ENCODE results near the gene KCNQ1.

The KCNQ1 gene

DNA sequence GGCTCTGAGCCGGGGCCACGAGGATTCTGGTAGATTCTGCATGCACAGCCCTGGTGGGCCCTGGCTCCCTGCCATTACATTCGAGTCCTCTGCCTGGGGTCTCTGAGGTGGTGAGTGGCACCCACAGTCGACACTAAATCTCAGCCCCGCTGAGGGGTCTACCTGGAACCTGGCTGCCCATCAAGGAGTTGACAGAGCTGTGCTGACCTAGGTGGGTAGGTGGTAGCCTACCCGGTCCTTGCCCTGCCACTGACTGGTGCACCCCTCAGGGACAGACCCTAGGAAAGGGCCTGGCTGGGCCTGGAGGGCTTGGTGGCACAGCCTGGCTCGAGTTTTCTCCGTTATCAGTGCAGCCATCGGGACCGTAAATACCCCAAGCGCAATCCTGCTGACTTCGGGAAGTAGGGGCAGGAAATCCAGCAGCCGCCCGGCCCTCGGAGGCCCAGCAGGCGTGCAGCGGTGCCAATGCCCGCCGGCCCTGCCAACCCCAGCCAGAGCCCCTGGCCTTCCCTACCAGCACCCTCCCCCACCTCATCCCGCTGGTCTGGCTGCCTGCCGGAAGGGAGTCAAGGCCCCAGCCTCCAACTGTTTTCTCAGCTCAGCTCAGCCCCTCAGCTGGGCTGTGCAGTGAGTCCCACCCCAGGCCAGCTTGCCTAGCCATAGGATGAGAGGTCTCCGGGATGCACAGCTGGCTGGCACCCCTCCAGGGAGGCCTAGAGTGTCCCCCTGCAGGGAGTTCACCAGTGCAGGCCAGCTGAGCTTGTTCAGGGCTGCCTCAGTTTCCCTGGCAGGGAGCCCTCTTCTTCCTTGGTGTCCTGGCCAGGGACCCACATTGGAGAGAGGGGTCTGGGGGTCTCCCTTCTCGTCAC lies 335.4 kb downstream of the KCNQ1 start:
- DNase-seq (ENCODE audit: low read depth in 2 of 2), result no peak

DNA sequence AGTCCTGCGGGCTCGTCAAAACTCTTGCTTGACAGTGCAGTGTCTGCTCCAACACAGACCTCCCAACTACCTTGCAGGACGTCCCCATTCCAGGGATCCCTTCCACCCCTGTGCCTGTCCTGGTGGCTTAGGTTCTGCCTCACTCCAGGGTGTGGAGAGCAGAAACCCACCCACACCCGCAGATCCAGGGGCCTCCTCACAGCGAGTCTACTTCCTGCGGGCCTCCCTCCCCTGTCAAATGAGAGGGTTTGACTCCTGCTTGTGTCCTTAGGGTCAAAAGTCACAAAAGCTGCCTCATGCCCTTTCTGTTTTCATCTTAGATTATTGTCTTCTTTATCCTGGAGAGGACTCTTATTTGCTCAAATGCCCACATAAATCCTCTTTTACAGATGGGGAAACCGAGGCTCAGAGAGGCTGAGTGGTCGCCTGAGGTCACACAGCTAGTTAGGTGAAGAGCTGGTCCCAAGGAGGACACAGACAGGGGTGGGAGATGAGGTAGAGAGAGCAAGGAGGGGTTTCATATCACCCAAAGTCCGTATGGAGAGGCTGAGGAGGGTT lies 336.1 kb downstream of the KCNQ1 start:
- no peak for DNase-seq (ENCODE audit: low read depth in 2 of 2)

DNA sequence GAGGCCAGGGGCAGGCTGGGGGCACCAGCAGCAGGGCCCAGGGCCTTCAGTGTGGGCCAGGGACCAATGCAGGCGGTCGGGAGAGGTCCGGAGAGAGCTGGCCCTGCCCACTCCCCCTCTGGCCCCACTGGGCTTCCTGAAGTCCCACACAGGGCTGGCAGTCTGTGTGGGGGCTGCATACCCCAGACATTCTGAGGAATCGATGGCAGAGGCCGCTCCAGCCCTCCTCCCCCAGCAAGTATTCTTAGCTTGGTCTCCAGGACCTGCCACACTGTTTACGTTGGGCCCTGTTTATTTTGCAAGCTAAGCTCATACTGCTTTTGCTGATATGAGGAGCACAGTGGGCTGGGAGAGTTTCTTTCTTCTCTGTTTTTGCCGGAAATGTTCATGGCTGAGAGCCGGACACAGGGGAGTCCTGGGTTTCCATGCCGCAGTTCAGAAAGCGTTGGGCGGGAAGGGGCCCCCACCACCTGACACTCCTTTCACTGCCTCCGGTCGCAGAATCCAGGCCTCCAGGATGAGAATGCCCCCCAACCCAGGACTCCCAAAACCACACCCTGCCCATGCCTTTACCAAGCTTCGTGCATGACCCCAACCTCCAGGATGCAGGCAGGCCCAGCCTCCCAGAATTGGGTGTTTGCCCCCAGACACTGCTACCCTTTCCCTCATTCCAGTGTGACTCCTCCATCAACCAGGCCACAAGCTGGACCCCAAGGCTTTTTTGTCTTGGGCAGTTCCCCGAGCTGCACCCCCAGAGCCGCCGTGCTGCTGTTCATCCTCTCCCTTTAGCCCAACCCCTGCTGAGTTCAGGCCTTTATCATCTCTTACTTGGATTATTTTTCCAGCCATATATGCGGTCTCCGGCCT lies 336.8 kb downstream of the KCNQ1 start:
- no peak for DNase-seq (ENCODE audit: low read depth in 2 of 2)

DNA sequence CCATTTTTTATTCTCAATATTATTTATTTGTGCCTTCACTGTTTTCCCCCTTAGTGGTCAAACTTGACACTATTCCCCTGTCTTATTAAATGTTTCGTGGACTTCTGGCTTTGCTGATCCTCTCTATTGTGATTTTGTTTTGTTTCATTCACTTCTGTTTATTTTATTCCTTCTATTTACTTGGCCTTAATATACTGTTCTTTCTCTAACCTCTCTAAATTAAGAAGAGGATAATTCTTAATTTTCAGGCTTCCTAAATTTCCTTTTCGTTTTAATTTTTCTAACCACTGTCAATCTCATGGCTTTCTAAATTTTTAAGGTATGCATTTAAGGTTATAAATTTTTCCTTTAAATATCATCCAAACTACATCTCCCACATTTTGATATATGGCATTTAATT lies 338.0 kb downstream of the KCNQ1 start:
- DNase-seq (ENCODE audit: low read depth in 2 of 2), result no peak

DNA sequence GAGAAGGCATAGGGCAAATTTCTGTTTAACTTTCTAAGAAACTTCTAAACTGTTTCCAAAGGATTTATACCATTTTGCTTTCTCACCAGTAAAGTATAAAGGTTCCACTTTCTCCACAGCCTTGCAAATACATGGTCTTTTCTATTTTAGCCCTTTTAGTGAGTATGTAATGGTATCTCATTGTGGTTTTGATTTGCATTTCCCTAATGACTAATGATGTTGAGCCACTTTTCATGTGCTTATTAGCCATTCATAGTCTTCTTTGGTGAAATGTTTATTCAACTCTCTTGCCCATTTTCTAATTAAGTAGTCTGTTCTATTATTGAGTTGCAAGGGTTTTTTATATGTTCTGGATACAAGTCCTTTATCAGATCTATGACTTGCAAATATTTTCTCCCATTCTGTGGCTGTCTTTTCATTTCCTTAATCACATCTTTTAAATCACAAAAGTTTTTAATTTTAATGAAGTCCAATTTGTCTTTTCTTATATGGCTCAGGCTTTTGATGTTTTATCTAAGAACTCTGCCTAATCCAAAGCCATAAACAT lies 338.8 kb downstream of the KCNQ1 start:
- no peak for DNase-seq (ENCODE audit: low read depth in 2 of 2)

DNA sequence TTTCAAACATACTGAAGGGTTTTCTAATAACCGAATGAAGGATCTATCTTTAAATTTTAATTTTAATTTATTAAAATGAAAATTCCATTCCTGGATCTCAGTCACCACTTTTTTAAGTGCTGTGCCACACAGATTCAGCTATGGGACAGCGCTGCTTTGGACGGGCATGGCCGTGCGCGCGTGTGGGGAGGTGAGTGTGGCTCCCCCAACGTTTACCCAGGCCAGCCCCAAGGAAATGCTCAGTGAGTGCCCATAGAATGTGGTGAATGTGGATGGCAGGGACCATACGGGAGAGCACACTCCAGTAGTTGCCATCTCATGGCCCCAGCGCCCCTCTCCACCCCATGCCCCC lies 343.0 kb downstream of the KCNQ1 start:
- no peak for DNase-seq (ENCODE audit: low read depth in 2 of 2)

DNA sequence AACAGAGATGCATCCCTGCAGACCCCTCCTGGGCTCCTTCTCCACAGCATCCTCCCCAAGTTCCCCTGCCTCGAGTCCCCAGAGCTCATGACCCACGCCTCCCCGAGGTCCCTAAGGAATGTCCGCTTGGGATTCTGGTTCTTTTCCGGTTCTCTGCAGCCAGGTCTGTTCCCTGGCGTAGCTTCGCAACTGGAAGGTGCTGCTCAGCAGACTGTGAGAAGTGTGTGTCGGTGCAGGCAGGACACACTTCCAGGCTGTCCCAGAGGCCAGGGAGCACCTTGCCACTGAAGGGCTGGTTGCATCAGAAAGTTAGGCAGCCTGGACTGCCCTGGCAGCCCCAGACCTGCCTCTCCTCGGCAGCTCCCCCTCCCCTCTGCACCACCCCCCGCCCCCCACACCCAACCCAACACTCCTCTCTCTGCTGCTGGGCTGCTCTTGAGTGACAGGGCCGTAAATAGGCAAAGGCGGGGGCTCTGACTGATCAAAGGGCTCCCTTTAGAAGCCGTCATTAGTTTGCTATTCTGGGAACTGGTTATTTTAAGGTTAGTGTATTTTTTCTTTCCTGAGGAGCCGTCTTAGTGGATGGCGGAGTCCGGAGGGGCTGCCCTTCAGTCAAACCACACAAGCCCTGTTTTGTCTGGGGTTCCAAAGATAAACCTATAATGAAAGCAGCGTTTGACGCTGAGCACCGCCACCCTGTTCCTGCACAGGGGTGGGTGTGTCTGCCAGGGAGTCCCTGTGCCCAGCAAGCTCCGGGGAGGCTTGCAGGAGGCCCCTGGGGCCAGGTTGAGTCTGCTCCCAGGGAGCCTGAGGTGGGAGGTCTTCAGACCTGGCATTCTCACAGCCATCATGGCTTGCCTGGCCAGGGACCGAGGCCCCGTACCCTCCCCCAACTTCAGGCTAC lies 343.6 kb downstream of the KCNQ1 start:
- no peak for DNase-seq (ENCODE audit: low read depth in 2 of 2)

DNA sequence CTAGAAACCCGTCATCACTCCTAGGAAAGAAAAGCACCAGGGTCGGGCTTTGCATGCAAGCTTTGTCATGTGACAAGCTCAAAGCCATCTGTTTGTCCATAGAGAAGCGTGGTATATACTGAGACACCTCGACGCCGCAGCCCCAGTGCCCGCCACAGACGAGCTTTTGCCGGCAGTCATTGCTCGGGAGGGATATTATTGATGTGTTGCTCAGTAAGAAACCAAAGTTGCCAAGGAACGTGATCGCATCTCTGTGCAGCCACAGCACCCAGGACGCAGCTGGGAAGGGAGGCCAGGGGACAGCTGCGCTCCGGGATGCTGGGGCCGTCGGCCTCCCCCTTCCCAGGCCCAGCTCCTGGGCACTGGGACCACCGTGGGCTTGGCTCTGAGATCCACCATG lies 344.5 kb downstream of the KCNQ1 start:
- no peak for DNase-seq (ENCODE audit: low read depth in 2 of 2)

DNA sequence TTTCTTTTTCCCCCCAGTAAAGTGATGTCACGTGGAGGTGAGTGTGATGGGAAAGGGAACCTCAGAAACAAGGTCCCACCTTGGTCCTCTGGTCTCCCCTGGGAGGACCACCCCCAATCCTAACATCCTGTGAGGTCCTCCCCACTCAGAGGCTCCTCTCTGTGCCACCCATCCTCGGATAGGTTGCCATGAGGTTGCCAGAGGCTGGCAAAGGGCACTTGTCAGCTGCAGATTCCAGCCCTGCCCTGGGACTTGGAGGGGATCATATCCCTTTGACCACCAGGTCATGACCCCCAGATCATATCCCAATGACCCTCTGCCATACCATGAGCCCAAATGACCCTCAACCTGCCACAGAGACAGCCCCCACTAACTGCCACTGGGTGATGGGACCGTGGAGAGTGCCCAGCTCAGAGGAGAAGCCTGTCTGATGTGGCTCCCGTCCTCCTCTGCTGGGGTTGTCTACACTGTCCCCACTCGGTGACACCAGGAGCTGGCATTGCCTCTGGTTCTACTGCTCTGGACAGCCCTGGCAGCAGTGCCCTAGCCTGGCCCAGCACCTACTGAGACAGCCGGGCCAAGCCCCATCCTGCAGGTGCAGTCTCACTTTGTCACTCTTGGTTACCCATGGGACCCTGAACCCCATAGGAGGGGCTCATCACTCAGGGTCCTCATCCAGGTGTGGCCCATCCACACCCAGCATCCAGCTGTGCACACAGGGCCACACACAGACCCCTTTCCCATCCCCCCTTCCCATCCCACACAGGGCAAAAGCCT lies 345.2 kb downstream of the KCNQ1 start:
- no peak for DNase-seq (ENCODE audit: low read depth in 2 of 2)

DNA sequence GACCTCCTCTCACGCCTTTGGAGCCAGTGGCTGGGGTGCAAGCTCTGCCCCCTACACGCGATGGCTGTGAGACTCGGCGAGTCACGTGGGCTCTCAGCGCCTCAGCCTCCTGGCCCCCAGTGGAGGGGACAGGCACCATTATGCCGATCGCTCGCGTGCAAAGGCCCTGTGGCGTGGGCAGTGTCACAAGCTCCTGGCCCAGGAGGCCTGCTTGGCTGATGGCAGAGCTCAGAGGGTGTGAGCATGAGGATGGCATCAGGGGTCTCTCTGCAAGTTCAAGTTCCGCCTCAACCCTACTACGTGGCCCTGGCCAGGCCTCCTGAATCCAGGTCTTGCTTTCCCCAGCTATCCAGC lies 345.7 kb downstream of the KCNQ1 start:
- DNase-seq (ENCODE audit: low read depth in 2 of 2), result no peak

DNA sequence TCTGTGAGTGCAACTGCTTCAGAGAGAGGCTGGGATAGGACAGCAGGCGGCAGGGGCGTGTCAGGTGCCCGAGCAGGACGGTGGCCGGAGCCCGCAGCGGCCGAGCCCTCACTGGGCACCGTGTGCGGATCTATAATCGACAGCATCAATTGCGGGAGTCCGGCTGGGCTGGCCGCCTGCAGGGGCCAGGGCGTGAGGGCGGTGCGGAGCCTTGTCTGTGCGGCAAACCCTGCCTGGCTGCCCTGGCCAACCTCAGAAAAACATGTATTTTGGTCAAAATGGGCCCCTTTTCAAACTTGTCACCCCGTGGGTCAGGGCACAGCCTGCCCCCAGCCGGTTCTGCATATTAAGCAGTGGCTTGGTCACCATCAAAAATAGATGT lies 346.3 kb downstream of the KCNQ1 start:
- DNase-seq (ENCODE audit: low read depth in 2 of 2), result no peak

DNA sequence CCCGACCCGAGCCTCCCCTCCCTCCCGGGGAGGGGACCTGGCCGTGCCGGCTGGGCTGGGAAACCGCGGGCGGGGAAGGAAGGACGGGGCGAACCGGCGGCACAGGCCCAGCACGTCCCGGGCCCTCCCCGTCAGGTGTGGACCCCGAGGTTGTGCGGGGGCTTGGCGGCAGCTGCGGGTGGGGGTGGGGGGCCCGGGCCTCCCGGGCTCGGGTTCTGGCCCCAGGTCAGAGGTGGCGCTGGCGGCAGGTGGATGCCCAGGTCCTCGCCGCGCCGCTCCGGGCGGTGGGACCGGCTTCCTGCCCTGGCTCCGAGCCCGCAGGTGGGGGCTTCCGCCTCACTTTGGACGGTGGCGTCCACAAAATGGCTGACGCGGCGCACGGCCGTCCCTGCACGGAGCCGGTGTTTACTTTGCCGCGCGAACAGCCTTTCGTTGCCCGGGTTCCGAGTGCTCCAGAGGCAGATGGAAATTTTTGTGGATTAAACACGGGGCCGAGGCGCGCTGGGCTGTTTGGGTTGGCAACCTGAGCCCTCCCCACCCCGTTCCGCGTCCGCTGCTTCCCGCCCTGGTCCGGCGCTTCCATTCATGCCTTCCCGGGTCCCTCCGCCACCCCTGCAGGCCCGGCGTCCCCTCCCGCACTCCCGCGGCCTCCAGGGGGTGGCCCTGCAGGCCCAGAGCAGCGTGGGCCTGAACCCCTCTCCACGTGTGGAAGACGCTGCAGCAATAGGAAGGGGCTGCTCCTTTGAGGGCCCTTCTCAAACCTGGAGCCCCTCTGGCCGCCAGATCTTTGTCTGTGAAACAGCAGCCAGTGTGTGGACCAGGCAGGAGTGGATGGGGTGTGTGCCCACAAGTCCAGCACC lies 346.9 kb downstream of the KCNQ1 start:
- no peak for DNase-seq (ENCODE audit: low read depth in 2 of 2)

DNA sequence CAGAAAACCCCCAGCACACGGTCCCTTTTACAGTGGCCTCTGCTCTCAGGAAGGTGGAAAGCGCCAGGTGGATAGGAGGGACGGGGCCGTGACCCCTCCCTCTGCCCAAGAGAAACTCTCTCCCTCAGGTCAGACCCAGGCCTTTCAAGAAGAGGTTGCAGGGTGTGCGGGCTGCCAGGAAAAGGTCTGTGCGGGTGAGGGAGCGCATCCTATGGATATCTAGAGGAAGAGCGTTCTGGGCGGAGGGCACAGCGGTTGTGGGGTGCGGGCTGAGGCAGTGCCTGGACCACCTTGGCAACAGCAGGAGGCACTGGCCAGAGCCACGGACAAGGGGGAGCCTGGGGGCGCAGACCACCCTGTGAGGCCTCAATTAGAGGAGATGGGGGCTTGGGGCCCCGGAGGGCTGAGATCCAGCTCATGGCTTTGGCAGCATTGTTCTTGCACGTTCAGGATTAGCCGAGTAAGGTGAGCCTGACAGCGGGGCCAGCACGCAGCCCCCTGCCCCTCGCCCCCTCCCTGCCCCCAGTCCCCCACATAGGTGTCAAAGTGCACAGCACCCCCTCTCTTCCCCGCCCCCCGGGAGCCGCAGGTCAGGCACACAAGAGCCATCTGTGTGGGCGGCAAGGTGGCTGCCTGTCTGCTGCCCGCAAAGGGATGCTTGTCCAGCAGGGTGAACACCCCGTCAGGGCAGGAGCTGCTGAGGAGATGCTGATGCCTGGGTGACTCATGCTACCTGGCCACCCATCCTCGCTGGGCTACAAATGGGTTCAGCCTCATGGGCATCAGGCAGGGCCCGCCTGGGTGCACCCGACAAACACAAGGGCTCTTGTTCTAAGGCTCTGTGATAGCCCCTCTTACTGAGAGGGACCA lies 347.8 kb downstream of the KCNQ1 start:
- no peak for DNase-seq (ENCODE audit: low read depth in 2 of 2)

DNA sequence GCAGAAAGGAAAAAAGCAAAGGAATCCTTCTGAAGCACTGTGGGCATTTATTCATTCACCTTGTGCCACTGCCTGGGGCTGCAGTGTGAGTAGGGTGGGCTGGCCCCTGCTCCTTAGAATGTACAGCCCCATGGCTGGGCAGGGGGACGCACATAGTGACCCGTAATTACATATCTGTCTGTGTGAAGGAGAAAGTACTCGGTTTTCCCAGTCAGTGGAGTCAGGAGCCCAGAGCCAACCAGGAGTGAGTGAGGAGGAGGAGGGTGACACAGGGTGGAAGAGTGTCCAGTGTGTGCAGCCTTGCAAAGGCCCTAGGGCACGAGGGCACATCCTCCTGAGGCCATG lies 348.9 kb downstream of the KCNQ1 start:
- DNase-seq (ENCODE audit: low read depth in 2 of 2), result no peak

DNA sequence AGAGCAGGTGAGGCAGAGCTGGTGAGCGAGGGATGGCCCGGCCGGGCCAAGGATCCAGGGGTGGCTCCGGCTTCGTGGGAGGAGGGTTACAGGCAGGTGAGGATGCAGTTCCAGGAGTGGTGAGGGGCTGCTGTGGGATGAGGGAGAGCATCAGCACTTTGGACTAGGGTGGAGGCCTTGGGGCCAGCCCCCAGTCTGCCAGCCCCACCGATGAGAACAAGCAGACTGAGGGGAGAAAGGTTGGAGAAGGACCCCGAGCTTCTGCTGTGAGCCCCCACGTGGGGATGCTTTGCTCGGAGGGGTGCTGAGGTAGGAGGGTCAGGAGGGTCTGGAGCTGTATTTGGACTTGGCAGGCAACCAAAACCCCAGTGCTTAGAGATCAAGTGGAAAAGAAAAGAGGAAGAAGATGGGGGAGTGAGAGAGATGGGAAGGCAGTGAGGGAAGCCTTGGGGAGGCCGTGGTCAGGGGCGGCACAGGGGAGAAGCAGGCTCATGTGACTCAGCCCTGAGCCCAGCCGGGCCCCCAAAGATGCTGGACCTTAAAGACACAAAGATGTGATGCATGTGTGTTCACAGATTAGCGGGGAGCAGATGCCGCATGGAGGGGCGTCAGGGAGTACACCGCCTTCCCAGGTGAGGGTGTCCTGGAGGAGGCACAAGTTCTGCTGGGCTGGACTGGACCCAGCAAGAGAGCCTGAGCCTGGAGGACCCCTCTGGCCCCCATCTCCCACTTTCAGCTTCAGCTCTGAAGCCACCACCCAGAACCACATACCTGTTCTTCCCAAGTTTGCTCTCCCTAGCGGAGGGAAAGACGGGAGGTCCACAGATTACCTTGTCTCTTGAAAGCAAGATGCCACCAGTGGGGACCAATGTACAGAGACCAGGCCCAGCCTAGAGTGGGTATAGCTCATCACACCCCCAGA lies 349.5 kb downstream of the KCNQ1 start:
- DNase-seq (ENCODE audit: low read depth in 2 of 2), result no peak

DNA sequence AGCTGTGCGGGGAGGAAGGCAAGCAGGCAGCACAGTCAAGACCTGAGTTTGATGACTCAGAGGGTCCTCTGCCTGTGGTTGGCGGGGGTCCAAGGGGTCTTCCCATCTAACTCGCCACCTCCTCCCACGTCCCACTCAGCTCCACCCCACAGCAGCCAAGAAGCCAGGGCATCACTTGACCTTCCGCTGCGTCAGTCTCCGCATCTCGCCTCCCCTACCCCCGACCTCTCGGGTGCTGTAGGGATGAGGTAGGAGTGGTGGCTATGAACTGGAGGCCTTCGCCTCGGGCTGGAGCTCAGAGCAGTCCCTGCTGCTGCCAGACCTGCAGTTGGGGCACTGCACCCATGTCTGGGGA lies 350.1 kb downstream of the KCNQ1 start:
- DNase-seq (ENCODE audit: low read depth in 2 of 2), result no peak

DNA sequence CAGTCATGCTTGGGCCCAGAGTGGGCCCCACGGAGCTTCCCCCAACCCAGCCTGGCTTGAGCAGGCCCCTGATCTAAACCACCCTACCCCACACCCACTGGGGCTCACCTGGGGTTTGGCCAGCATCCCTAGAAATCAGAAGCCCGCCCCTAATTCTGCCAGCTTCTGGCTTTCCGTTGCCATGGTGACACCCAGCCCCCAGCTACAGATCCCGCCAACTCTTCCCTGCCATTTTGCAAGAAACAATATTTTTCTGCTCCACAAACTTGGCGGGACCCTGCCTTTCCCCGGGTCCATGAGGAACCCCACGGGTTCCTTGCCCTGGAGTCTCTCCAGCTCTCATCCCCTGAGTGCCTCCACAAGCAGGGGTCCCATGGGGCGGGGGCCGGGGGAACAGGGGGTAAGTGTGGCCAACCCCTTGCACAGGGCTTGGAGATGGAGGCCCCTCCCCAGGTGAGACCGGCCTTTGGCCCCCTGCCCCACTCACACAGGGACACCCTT lies 350.7 kb downstream of the KCNQ1 start:
- no peak for DNase-seq (ENCODE audit: low read depth in 2 of 2)

DNA sequence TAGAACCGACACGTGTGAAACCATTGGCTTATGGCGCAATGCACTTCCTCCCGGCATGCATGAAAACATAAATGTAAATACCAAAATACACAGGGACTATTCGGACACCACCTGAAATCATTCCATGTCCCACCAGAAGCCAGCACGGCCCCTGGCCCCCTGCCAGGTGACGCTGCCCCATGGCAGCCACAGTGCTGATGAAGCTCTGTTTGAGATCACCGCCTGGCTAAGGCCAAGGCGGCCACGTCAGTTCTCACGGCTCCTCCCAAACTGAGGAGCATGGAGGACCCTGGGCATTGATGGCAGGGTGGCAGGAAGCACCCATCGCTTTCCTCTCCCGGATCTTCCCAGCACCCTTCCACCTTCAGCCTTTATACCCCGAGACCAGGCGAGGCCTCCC lies 351.3 kb downstream of the KCNQ1 start:
- DNase-seq (ENCODE audit: low read depth in 2 of 2), result no peak
